ENCODE data around the gene CAP1.

Gene CAP1

GRCh38 chr1:40096977-40097782, 56.7 kb downstream of the CAP1 start, which contains the start of gene PPT1:
TSS of gene PPT1 (minus strand) at chr1:40097252. CDS start at chr1:40097238, 14 bp downstream.
- DNase-seq, result peak; percentile 87

GRCh38 chr1:40102038-40102437, 61.5 kb downstream of the CAP1 start:
- DNase-seq, result no peak

- no peak for DNase-seq
These were observed 62.4 kb downstream of the CAP1 start for GRCh38 chr1:40102896-40103295.

GRCh38 chr1:40105028-40105427, 64.5 kb downstream of the CAP1 start:
- DNase-seq, result no peak

- no peak for DNase-seq
These were observed 66.9 kb downstream of the CAP1 start for GRCh38 chr1:40107290-40107959.

- DNase-seq, result no peak
These were observed 69.9 kb downstream of the CAP1 start for GRCh38 chr1:40110389-40110788.

- DNase-seq, result no peak
These were observed 73.9 kb downstream of the CAP1 start for GRCh38 chr1:40114400-40114799.

- DNase-seq, result no peak
These were observed 79.6 kb downstream of the CAP1 start for GRCh38 chr1:40120128-40120527.
